IPS-18c (cell line): ENCODE results near the gene FOXL2.
"Not testable (repeated sequence)": the region's sequence is repeated elsewhere in the genome, so short reads cannot be mapped to it uniquely, and the experiment has no call there.

Source experiments
- H3K4me3 ChIP-seq: 2 replicates; pipeline ENCODE4 v1.7.0; 2013; ENCODE audit warnings: low read depth, mild to moderate bottlenecking, low read length, moderate library complexity; ENCODE audit not compliant: insufficient read depth
- H3K9me3 ChIP-seq: one replicate; pipeline ENCODE4 v1.6.1; 2013; ENCODE audit warnings: mild to moderate bottlenecking, low read length, moderate library complexity; ENCODE audit not compliant: control insufficient read depth, insufficient read depth

Gene FOXL2

DNA sequence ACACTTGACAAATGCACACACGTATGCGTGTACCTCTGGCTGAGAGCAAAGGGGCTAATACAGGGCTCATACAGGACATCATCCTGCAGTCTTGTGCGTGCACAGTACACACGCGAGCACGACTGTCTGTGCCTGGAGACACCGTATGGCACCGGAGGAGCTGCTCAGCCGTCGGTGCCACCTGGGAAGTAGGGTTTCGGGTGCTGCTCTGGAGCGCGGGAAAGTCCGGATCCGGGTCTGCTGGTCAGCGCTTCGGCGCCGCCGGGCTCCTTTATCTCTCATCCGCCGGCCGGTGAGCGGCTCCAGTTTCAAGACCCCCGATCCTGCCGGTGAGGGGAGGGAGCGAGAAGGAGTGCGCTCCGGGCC, 9.3 kb downstream of the FOXL2 start:
- Histone ChIP-seq H3K9me3 (no peaks in the 10 kb centered on the region), H3K4me3 (no peak overlapping the region)

DNA sequence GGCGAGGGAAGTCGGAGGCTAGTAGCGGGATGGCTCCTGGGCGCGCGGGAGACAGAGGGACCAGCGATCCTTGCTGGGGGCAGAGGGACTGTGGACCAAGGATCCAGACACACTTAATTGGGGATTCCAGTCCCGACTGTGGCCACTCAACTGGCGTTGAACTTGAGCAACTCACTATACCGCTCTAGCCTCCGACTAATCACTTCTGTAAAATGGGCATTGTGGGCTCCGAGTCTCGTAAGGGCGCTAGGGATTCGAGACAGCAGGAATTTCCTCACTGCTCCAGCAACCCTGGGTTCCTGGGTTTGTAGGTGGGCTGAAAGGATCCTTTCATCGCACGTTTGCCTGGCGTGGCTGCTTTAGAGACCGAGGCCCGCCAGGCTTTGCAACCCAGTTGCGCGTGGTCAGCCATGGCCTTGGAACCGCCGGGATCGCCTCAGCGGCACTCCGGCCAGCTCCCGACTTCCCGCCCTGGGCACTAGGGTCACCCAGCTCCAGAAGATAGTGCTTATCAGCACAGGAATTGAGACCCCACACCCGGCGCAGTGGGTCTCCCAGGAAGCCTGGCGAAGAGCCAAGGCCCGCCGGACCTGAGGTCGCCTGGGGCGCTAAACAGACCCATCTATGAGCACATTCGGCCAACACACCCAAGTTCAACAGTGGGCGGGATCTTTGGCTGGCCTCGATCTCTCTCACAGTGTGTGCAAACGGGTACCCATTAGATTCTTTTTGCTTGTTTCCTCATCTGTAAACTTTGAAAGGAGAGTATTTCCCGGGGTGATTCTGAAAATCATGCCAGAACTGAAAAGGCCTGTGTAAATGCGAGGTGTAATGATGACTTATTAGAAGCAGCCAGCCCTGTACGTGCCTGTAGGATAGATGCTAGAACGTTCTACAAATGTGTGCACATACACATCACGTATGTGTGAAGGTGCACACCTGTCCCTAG, 9.9 kb downstream of the FOXL2 start:
- H3K9me3 ChIP-seq: no peaks in the 10 kb centered on the region
- peak overlapping the region; percentile 29; the same call in 1 of the 2 replicates for H3K4me3 ChIP-seq

DNA sequence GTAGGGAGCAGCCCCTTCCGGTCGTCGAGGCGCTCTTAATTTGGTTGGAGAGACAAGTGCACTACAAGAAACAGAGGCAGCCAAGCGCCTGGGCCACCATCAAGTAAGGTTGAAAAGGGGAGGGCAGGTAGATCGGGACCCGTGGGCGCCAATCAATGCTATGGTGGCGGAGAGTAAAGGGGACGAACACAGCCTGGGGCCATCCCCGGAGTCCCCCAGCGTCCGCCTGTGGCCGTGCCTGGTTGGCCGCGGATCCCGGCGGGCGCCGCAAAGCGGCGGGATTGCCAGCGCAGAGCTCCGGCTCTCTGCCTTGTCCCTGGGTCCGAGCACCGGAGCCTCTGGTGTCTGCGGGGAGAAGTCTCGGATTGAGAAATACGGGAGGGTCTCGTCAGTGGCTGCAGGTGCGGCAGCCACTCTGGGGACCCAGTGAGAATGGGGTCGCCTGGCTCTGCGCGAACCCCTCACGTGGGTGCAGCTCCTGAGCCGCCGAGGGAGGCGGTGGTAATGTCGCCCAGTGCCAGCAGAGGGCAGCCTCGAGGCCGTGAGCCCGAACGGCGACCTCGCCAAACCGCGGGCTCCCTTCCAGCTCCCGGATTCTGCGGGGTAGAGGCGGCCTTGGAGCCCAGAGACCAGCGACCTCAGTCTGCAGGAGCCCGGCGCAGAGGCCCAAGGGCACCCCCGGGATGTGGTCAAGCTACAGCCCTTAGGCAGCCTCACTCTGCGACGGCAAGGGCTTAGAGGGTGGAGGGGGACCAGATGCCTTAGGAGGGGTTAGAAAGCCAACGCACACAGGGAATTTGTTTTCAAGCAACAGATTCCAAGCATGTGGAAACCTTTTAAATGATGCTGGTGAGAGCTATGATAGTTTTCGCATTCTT, 10.8 kb downstream of the FOXL2 start:
- peak overlapping the region; percentile 52 for H3K4me3 ChIP-seq
- H3K9me3 ChIP-seq: no peaks in the 10 kb centered on the region

DNA sequence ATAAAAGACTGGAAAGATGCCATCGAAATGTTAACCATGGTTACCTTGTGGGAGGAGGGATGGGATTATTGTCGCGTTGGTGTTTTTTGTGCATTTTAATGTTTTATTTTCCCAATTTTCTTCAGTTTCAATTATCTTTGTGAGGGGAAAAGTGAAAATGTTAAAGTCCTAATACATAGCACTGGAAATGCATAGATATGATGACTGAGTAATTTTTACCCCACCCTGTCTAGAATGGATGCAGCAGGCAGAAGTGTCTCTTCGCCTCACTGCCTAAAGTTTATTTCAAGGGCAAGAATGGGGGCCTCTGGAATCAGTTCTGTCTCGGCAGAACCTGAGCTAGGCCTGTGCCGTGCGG, 11.5 kb downstream of the FOXL2 start:
- peak overlapping the region; percentile 52; the same call in 1 of the 2 replicates for H3K4me3 ChIP-seq

DNA sequence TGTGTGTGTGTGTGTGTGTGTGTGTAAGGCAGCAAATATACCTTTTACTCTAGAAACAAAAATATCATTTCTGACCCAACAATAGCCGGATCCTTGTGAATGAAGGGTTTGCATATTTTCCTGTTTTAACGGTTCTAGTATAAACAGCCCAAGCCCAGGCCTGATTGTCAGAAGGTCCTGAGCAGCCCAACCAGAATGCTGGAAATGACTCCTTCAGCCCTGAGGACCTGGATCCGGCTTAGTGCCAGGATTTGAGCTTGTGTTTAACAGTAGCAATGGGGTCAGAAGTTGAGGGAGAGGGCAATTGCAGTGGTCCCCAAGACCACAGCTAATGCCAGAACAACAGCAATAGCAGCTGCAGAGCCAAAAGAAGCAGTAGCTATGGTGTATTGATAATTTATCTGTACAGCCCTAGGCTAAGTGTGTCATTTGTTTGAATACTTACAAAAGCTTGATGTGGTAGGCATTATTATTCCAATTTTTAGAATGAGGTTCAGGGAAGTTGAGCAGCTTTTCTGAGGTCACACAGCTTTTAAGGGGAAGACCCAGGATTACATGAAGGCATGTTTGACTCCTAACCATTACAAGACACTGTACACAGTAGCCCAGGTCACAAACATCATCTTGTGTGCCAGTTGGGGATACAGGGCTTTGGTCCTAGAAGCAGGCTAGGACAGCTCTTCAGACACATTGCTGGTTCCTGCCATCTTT, 12.8 kb downstream of the FOXL2 start:
- Histone ChIP-seq H3K9me3 (no peaks in the 10 kb centered on the region), H3K4me3 (no peak overlapping the region)

More for the DNA sequence above, 11.5 kb downstream of the FOXL2 start:
- H3K9me3 ChIP-seq: no peaks in the 10 kb centered on the region

DNA sequence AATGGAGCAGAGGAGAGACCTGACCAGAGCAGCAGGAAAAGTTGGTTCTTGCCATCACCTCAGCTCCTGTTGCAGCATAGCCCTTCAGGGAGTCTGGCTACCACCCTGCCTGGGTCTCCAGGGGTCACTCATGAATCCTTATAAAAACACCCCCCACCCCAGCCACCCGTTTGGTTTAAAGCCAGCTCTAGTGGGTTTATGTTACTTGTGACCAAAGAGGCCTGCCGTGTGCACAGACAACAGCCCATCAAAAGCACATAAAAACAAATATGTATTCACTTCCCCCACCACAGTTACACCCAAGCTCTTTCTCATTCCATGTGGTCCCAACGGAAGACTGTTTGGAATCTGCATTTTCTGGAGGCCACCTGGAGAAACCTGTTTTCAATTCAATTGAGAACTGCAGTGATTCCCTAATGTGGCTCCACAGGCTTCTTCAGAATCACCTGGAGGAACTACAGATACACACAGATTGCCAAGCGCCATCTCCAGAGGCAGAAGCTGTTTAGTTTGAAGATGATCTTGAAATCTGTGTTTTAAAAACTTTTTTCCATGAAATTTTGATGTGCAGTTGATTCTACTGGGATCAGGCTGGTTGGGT, 13.8 kb downstream of the FOXL2 start:
- Histone ChIP-seq H3K4me3 (no peak overlapping the region), H3K9me3 (no peaks in the 10 kb centered on the region)

DNA sequence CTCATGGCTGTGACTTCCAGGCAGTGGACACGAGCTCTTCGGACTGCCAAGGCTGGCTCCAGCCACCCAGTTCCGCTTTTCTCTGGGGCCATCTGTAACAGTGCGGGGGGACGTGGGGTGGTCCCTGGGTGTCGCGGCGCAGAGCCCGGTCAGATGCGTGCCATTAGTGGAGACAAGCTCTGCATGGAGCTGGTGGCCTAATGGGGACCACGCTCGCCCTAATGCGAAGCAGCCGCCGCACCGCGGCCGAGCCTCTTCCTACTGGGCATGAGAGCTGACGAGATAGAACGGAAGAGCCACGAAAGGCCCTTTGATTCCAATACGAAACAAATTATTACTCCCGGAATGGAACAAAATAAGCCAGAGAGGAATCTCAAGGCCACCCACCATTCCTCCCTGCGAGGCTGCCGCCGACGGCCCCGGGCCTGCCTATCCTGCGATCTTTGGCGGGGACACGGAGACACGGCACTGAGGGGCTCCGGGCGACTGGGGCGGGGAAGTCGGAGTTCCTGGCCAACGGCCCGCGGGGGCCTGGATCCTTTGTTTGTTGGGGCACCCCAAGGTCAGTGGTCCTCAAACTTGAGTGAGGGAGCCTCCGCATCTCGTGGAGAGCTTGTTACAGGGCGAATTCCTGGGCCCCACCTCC, 18.1 kb downstream of the FOXL2 start:
- Histone ChIP-seq H3K4me3 (no peak overlapping the region), H3K9me3 (no peaks in the 10 kb centered on the region)

DNA sequence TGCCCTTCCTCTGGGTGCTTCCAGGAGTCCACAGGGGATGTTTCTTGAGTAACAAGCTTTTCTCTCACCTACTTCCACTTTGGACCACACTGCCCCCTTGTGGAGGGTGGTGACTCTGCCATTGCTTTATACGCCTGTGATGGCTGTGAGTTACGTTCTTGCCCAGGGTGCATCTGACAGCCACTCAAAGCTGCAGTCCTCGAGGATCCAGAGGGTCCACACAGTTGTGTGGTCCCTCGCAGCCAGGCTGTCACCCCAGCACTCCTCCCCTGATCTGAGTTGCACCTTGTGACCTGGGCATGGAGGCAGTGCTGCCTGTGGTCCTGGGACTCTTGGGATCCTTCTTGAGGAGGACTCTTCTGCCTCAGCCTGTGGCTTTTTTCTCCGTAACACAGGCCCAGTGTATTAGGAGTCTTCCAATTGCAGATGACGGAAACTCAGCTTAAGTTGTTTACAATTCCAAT, 23.4 kb downstream of the FOXL2 start:
- H3K9me3 ChIP-seq: no peaks in the 10 kb centered on the region
- H3K4me3 ChIP-seq: no peak overlapping the region

DNA sequence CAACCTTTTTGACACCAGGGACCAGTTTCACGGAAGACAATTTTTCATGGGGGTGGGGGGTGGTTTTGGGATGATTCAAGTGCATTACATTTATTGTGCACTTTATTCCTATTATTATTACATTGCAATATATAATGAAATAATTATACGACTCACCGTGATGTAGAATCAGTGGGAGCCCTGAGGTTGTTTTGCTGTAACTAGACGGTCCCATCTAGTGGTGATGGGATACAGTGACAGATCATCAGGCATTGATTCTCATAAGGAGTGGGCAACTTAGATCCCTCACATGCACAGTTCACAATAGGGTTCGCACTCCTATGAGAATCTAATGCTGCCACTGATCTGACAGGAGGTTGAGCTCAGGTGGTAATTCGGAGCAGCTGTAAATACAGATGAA, 24.5 kb downstream of the FOXL2 start:
- H3K4me3 ChIP-seq: not testable (repeated sequence)

DNA sequence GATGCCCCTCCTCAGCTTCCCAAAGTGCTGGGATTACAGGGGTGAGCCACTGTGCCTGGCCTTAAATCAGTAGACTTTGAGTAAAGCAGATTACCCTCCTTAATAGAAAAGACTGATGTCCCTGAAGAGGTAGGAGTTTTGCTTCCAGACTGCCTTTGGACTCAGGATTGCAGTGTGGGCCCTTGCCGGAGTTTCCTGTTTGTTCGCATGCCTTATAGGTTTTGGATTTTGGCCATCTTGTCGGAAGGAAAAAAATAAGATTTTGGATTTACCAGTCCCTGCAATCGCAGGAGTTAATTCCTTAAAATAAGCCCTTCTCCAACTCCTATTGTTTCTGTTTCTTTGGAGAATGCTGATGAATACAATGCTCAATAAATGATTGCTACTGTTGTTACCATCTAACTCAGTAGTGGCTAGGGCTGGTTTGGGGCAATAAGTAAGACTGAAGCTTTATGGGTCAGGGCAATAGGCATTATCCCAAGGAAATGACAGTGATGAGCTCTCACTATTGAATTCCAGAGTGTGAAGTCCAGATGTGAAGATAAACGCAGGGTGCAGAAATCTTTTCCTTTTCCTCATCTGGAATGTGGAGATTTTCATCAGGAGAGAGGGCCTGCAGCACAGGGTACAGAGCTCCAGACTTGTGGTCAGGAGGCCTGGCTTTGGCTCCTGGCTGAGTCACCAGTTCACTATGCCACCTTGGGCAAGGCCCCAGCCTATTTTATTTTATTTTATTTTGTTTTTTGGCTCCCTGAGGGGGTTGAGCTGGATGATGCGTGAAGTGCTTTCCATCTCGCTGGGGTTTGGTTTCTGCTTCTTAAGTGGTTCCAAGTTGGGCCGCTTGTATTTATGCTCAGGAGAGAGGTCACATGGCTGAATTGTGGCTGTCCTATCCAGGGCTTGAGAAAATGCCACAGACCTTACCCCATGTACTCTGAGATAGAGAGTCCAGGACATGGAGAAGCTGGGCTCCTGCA, 25.3 kb downstream of the FOXL2 start:
- no peak overlapping the region for H3K4me3 ChIP-seq
- no peaks in the 10 kb centered on the region for H3K9me3 ChIP-seq

More for the DNA sequence above, 24.5 kb downstream of the FOXL2 start:
- not testable (repeated sequence) for H3K9me3 ChIP-seq

DNA sequence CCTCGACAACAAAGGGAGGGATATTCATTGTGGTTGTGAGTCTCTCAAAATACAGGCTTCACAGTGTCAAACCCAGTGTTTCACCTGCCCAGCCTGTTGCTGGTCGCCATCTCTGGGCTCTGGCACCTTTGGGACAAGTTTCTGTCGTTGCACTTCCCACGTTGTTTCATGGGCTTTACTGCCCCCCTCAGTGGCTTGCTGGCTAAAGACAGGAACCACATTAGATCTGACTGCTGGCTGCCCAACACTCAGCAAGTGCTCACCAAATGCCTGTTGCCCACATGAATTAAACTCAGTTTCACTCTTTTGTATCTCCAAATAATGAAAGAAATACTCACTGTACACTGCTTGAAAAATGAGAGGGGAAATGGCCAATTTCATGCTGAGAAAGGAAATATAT, 27.6 kb downstream of the FOXL2 start:
- H3K4me3 ChIP-seq: no peak overlapping the region
- no peaks in the 10 kb centered on the region for H3K9me3 ChIP-seq

DNA sequence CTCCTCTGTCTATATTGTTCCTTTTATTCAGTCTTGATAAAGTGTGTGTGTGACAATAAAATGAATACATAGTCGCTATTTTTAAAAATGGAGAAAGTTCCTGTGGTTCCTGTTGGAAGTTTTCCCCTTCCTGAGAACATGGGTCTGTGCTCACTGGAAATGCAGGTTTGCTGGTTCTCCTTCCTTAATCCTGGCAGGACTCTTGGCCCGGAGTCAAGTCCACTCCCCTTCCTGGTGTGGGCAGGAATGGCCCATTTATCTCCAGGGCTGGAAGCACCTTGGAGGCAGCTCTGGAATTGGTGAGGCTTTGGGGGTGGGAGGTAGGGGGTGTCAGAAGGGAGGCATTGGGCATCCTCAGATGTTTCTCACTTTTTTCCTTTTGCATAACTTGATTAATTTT, 30.1 kb downstream of the FOXL2 start:
- Histone ChIP-seq H3K4me3 (no peak overlapping the region), H3K9me3 (no peaks in the 10 kb centered on the region)

DNA sequence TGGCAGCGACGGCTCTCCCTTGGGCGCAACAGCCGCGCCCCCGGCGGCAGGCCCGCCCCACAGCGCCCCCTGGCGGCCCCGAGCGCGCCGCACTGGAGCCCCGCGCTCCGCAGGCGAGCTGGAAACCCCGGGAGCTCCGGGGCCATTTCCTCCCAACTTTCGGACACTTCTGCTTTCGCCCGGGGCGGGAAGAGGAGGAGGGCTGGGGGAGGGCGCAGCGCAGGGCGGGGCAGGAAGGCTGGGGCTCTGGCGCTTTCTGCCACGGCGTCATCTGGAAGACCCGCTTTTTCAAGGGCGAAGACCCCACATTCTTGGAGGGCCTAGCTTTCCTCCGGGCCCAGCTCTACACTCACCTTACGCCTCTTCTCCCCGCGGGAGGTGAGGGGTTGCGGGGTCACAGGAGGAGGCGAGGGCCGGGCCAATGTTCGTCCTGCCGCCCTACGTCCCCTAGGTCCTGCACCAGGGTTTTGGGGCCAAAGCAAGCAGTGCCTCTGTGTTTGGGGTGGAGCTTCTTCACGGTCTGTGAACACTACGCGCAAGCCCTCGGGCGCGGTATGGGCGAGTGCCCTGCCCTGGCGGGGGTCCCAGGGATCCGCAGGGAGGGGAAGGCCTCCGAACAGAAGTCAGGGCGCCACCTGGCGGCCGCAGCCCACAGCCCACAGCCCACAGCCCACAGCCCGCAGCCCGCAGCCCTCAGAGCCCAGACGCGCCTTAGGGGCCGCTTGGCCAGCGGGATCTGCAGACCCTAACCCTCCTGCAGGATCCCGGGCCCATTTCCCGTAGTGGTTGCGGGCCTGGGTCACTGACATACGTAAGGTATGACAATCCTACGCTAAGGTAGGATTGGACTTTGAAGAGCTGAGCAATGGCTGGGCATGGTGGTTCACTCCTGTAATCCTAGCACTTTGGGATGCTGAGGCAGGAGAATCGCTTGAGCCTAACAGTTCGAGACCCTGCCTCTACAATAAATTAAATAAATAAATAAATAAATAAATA, 31.1 kb downstream of the FOXL2 start:
- Histone ChIP-seq H3K4me3 (peak overlapping the region; percentile 91), H3K9me3 (no peaks in the 10 kb centered on the region)

DNA sequence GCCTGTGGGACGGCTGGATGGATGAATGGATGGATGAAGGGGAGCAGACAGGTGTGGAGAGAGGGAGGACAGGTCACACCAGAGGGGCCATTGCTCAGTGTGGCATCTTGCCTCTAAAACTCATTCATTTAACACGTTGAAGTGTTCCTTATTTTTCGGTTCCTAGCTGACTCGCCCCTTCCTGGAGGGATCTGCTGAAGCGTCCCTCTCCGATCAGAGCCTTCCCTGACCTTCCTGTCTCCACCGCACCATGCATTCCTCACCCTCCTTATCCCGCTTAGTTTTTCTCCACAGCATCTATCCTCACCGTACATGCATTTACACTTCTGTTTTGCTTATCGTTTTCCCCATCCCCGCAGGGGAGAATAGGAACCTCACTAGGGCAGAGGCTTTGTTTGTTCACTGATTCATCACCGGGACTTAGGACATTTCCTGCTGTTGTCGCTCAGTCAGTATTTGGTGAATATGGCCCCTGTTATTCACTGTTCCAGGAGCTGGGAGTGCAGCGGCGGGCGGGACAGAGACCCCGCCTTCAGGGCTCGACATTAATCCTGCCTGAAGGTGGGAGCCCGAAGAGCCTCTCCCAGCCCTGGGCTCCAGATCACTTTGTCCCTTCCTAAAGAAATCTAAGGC, 32.0 kb downstream of the FOXL2 start:
- H3K4me3 ChIP-seq: peak overlapping the region; percentile 91; the same call in 1 of the 2 replicates
- no peaks in the 10 kb centered on the region for H3K9me3 ChIP-seq
